ENCODE measurements around the gene TRIM52. TPM values are rescaled to one million over a fixed set of nuclear protein-coding genes. Genes with fewer than 3 reads are reported as not detected.

TRIM52 gene
- total RNA-seq, 1 experiment from 2014 or later, result 18.7 TPM

DNA sequence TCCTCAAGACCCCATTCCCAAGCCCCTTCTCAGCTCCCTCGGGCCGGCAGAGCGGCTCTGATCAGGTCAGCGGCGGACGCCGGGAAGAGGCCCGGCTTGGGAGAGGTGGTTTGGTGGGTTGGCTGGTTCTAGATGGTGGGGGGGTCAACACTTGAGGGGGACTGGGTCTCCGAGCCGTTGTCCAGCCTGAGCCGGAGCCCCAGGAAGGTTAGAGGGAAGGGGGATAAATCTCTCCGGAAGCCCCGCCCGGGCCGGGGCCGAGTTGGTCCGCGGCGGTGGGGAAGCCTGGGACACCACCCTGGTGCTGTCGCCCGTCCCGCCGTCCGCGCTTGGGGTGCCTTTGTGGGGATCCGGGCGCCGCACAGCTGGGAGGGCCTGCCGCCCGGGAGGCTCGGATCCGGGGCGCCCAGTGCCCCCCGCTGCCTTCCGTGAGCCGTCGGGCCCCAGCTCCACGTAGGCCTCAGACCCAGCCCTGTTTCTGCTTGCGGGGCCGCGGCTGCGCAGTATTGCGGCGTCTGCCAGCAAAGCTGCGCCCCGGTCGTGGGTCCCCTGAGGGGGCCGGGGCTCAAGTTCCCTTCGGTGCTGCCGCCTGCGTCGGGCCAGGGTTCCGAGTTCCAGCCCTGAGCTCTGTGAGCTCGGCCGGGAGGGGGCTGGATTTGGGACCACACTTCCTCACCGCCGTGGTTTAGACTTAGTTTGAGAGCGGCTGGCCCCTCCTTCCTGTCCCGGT, 542 bp upstream of the TRIM52 start:
- H3K79me2 ChIP-seq (ENCODE audit: low read length), result peaks cover 52% of the 10 kb centered on the region
- peak overlapping the region; percentile 84 for H3K4me3 ChIP-seq (ENCODE audit: low read length)
- H3K9me2 ChIP-seq (replicated peaks; ENCODE audit: insufficient read depth, low read length), result no peaks in the 10 kb centered on the region
- peaks cover 12% of the 10 kb centered on the region for H3K36me3 ChIP-seq (ENCODE audit: insufficient read depth, low read length)
- H3K4me1 ChIP-seq (ENCODE audit: low read length), result peaks cover 31% of the 10 kb centered on the region
- peak overlapping the region; percentile 87; the same call in 1 of the 2 replicates for H2AFZ ChIP-seq (ENCODE audit: low read length)
- H3K9me3 ChIP-seq (ENCODE audit: low read length), result no peaks in the 10 kb centered on the region
- DNase-seq, result peak; percentile 85
- H3K27me3 ChIP-seq (ENCODE audit: low read length), result no peaks in the 10 kb centered on the region
- H4K20me1 ChIP-seq (ENCODE audit: insufficient read depth, low read depth, low read length), result peaks cover 18% of the 10 kb centered on the region; the same call in 1 of the 2 replicates
- H3K27ac ChIP-seq (ENCODE audit: low read length), result peak overlapping the region; percentile 86
- peak overlapping the region; percentile 99 for H3K9ac ChIP-seq (ENCODE audit: low read length)
- H3K4me2 ChIP-seq (ENCODE audit: low read depth, low read length, poor library complexity, severe bottlenecking), result peak overlapping the region; percentile 96

DNA sequence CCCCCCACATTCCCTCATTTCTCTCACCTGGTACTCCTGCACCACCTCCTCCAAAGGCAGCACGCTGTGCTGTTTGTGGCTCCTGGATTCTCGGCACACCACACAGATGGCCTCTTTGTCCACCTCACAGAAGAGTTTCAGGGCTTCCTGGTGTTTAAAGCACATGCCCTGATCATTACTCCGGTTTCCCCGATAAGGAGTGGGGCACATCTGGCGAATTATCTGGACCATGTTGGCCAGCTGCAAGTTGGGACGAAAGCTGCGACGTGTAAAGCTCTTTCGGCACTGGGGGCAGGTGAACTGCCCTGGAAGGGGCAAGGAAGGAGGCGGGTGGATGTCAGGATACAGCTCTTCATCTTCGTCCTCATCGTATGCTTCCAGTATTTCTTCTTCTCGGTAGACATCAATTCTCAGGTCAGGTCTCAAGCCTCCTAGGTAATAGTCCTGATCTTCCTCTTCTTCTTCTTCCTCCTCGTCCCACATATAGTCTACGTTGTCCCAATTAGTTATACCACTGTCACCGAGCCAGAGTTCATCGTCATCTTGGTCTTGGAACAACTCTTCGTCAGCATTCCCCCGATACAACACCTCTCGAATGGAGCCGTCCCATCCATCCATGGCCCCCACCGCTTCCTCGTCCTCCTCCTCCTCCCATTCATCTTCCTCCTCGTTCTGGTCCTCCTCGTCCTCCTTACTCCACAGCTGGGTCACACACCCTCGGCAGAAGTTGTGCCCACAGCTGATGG, 796 bp downstream of the TRIM52 start:
- Histone ChIP-seq H4K20me1 (ENCODE audit: insufficient read depth, low read depth, low read length) (peaks cover 15% of the 10 kb centered on the region; the same call in 1 of the 2 replicates), H3K9me3 (ENCODE audit: low read length) (no peaks in the 10 kb centered on the region), H3K9me2 (replicated peaks; ENCODE audit: insufficient read depth, low read length) (no peaks in the 10 kb centered on the region), H3K4me2 (ENCODE audit: low read depth, low read length, poor library complexity, severe bottlenecking) (peak overlapping the region; percentile 96), H3K36me3 (ENCODE audit: insufficient read depth, low read length) (peaks cover 24% of the 10 kb centered on the region), H3K4me3 (ENCODE audit: low read length) (peak overlapping the region; percentile 84), H3K27me3 (ENCODE audit: low read length) (no peaks in the 10 kb centered on the region), H3K79me2 (ENCODE audit: low read length) (peaks cover 66% of the 10 kb centered on the region), H3K9ac (ENCODE audit: low read length) (peak overlapping the region; percentile 99), H3K4me1 (ENCODE audit: low read length) (peaks cover 32% of the 10 kb centered on the region), H2AFZ (ENCODE audit: low read length) (no peak overlapping the region), H3K27ac (ENCODE audit: low read length) (peak overlapping the region; percentile 20; the same call in 1 of the 2 replicates)
- peak; percentile 48 for DNase-seq

GRCh38 chr5:181259283-181259682, 1.7 kb downstream of the TRIM52 start:
- Histone ChIP-seq H3K4me2 (ENCODE audit: low read depth, low read length, poor library complexity, severe bottlenecking) (peak overlapping the region; percentile 96), H3K27me3 (ENCODE audit: low read length) (no peaks in the 10 kb centered on the region), H3K4me1 (ENCODE audit: low read length) (peaks cover 32% of the 10 kb centered on the region), H3K79me2 (ENCODE audit: low read length) (peaks cover 74% of the 10 kb centered on the region), H2AFZ (ENCODE audit: low read length) (no peak overlapping the region), H3K4me3 (ENCODE audit: low read length) (peak overlapping the region; percentile 84), H4K20me1 (ENCODE audit: insufficient read depth, low read depth, low read length) (peaks cover 15% of the 10 kb centered on the region; the same call in 1 of the 2 replicates), H3K27ac (ENCODE audit: low read length) (no peak overlapping the region), H3K9ac (ENCODE audit: low read length) (peak overlapping the region; percentile 99), H3K36me3 (ENCODE audit: insufficient read depth, low read length) (peaks cover 24% of the 10 kb centered on the region), H3K9me3 (ENCODE audit: low read length) (no peaks in the 10 kb centered on the region), H3K9me2 (replicated peaks; ENCODE audit: insufficient read depth, low read length) (no peaks in the 10 kb centered on the region)
- DNase-seq, result peak; percentile 53

- peak overlapping the region; percentile 84 for H3K4me3 ChIP-seq (ENCODE audit: low read length)
- H3K79me2 ChIP-seq (ENCODE audit: low read length), result peaks cover 77% of the 10 kb centered on the region
- H3K9me2 ChIP-seq (replicated peaks; ENCODE audit: insufficient read depth, low read length), result no peaks in the 10 kb centered on the region
- H3K4me1 ChIP-seq (ENCODE audit: low read length), result peaks cover 32% of the 10 kb centered on the region
- H4K20me1 ChIP-seq (ENCODE audit: insufficient read depth, low read depth, low read length), result peaks cover 15% of the 10 kb centered on the region; the same call in 1 of the 2 replicates
- no peaks in the 10 kb centered on the region for H3K9me3 ChIP-seq (ENCODE audit: low read length)
- H3K27me3 ChIP-seq (ENCODE audit: low read length), result no peaks in the 10 kb centered on the region
- H2AFZ ChIP-seq (ENCODE audit: low read length), result no peak overlapping the region
- peaks cover 21% of the 10 kb centered on the region for H3K36me3 ChIP-seq (ENCODE audit: insufficient read depth, low read length)
- no peak for DNase-seq
- H3K4me2 ChIP-seq (ENCODE audit: low read depth, low read length, poor library complexity, severe bottlenecking), result peak overlapping the region; percentile 96
- H3K9ac ChIP-seq (ENCODE audit: low read length), result peak overlapping the region; percentile 99
- H3K27ac ChIP-seq (ENCODE audit: low read length), result no peak overlapping the region
Measured at GRCh38 chr5:181258576-181258975, 2.4 kb downstream of the TRIM52 start.

DNA sequence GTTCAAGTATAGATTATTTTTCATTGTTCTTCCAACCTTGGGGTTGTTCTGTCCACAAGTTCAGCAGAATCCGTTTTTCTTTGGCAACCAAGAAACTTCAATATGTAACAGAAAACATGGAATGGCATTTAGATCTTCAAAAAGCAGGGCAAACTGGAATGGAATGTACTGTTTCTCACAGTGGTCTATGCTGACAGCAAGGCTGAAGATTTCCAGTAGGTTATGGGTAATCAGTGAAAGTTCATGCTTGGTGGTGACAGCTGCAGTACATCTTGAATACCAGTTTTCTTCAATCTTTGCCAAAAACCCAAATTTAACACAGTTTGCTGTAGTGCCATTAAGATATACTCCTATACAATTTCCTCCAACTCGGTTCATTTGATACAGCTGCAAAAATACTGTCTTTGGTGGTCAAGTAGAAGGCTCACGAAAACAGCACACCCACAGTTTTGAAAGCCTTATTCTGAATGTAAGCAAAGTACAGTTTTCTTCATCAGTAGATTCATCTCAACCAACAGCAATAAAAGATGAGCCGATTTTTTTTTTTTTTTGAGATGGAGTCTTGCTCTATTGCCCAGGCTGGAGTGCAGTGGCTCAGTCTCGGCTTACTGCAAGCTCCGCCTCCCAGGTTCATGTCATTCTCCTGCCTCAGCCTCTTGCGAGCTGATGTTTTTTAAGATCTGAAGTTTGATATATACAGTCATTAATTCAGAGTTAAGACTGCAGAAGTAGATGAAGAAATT, 4.9 kb downstream of the TRIM52 start:
- H3K9me3 ChIP-seq (ENCODE audit: low read length), result no peaks in the 10 kb centered on the region
- no peak overlapping the region for H3K27ac ChIP-seq (ENCODE audit: low read length)
- no peak overlapping the region for H3K4me3 ChIP-seq (ENCODE audit: low read length)
- peaks cover 15% of the 10 kb centered on the region; the same call in 1 of the 2 replicates for H4K20me1 ChIP-seq (ENCODE audit: insufficient read depth, low read depth, low read length)
- no peak overlapping the region for H3K9ac ChIP-seq (ENCODE audit: low read length)
- H2AFZ ChIP-seq (ENCODE audit: low read length), result no peak overlapping the region
- peaks cover 91% of the 10 kb centered on the region for H3K79me2 ChIP-seq (ENCODE audit: low read length)
- H3K4me1 ChIP-seq (ENCODE audit: low read length), result peaks cover 39% of the 10 kb centered on the region
- peak; percentile 38 for DNase-seq
- H3K4me2 ChIP-seq (ENCODE audit: low read depth, low read length, poor library complexity, severe bottlenecking), result peak overlapping the region; percentile 14
- H3K27me3 ChIP-seq (ENCODE audit: low read length), result no peaks in the 10 kb centered on the region
- H3K9me2 ChIP-seq (replicated peaks; ENCODE audit: insufficient read depth, low read length), result no peaks in the 10 kb centered on the region
- peaks cover 24% of the 10 kb centered on the region; the same call in 1 of the 2 replicates for H3K36me3 ChIP-seq (ENCODE audit: insufficient read depth, low read length)

- DNase-seq, result no peak
- peaks cover 24% of the 10 kb centered on the region; the same call in 1 of the 2 replicates for H3K36me3 ChIP-seq (ENCODE audit: insufficient read depth, low read length)
- H3K9me2 ChIP-seq (replicated peaks; ENCODE audit: insufficient read depth, low read length), result no peaks in the 10 kb centered on the region
- H3K9ac ChIP-seq (ENCODE audit: low read length), result no peak overlapping the region
- H3K4me1 ChIP-seq (ENCODE audit: low read length), result peaks cover 39% of the 10 kb centered on the region
- H3K27me3 ChIP-seq (ENCODE audit: low read length), result no peaks in the 10 kb centered on the region
- no peak overlapping the region for H3K4me3 ChIP-seq (ENCODE audit: low read length)
- no peak overlapping the region for H2AFZ ChIP-seq (ENCODE audit: low read length)
- H4K20me1 ChIP-seq (ENCODE audit: insufficient read depth, low read depth, low read length), result peaks cover 12% of the 10 kb centered on the region; the same call in 1 of the 2 replicates
- no peak overlapping the region for H3K27ac ChIP-seq (ENCODE audit: low read length)
- H3K9me3 ChIP-seq (ENCODE audit: low read length), result no peaks in the 10 kb centered on the region
- peaks cover 93% of the 10 kb centered on the region for H3K79me2 ChIP-seq (ENCODE audit: low read length)
- no peak overlapping the region for H3K4me2 ChIP-seq (ENCODE audit: low read depth, low read length, poor library complexity, severe bottlenecking)
Measured at GRCh38 chr5:181255276-181255675, 5.7 kb downstream of the TRIM52 start.

GRCh38 chr5:181248277-181248676, 12.7 kb downstream of the TRIM52 start:
- H3K9me2 ChIP-seq (replicated peaks; ENCODE audit: insufficient read depth, low read length), result no peaks in the 10 kb centered on the region
- DNase-seq, result peak; percentile 48
- no peak overlapping the region for H2AFZ ChIP-seq (ENCODE audit: low read length)
- peaks cover 7% of the 10 kb centered on the region for H3K36me3 ChIP-seq (ENCODE audit: insufficient read depth, low read length)
- peak overlapping the region; percentile 93 for H3K9ac ChIP-seq (ENCODE audit: low read length)
- H3K4me2 ChIP-seq (ENCODE audit: low read depth, low read length, poor library complexity, severe bottlenecking), result peak overlapping the region; percentile 85
- peak overlapping the region; percentile 88 for H3K4me3 ChIP-seq (ENCODE audit: low read length)
- peaks cover 82% of the 10 kb centered on the region for H3K79me2 ChIP-seq (ENCODE audit: low read length)
- H4K20me1 ChIP-seq (ENCODE audit: insufficient read depth, low read depth, low read length), result peaks cover under 1% of the 10 kb centered on the region; the same call in 1 of the 2 replicates
- no peaks in the 10 kb centered on the region for H3K9me3 ChIP-seq (ENCODE audit: low read length)
- H3K27me3 ChIP-seq (ENCODE audit: low read length), result no peaks in the 10 kb centered on the region
- peaks cover 57% of the 10 kb centered on the region for H3K4me1 ChIP-seq (ENCODE audit: low read length)
- peak overlapping the region; percentile 94 for H3K27ac ChIP-seq (ENCODE audit: low read length)
